ENCODE results near the gene PINK1. TPM values are rescaled to one million over a fixed set of nuclear protein-coding genes. Genes with fewer than 3 reads are reported as not detected.
A peak's percentile ranks its signal among the peaks of the same experiment; 100 is the strongest.

PINK1 gene
- total RNA-seq, 1 donor from 2014 or later, result 16.5 TPM

GRCh38 chr1:20648946-20649345 is 15.7 kb downstream of the PINK1 start:
- no peak for TF ChIP-seq CTCF (conservative IDR thresholded peaks at IDR 0.05)
- Mint-ChIP-seq H3K36me3 (ENCODE audit: low read depth) (peaks cover 3% of the 10 kb centered on the region), H3K27me3 (ENCODE audit: low read depth) (no peaks in the 10 kb centered on the region), H3K27ac (ENCODE audit: unreplicated experiment) (no peak overlapping the region), H3K4me1 (no peaks in the 10 kb centered on the region), H3K4me3 (no peak overlapping the region), H3K9me3 (no peaks in the 10 kb centered on the region)
- DNase-seq (ENCODE audit: low read depth, low spot score), result no peak

GRCh38 chr1:20652300-20652699 is 19.0 kb downstream of the PINK1 start:
- DNase-seq (ENCODE audit: low read depth, low spot score), result no peak
- no peak for TF ChIP-seq CTCF (conservative IDR thresholded peaks at IDR 0.05)
- peak overlapping the region; percentile 43 for H3K27ac Mint-ChIP-seq (ENCODE audit: unreplicated experiment)

GRCh38 chr1:20654104-20654690 is 20.9 kb downstream of the PINK1 start:
- H3K27me3 Mint-ChIP-seq (ENCODE audit: low read depth), result no peaks in the 10 kb centered on the region
- no peak for TF ChIP-seq CTCF (conservative IDR thresholded peaks at IDR 0.05)
- no peaks in the 10 kb centered on the region for H3K9me3 Mint-ChIP-seq
- H3K27ac Mint-ChIP-seq (ENCODE audit: unreplicated experiment), result no peak overlapping the region
- peaks cover 1% of the 10 kb centered on the region for H3K4me1 Mint-ChIP-seq
- DNase-seq (ENCODE audit: low read depth, low spot score), result no peak
- H3K36me3 Mint-ChIP-seq (ENCODE audit: low read depth), result peaks cover 6% of the 10 kb centered on the region
- no peak overlapping the region for H3K4me3 Mint-ChIP-seq

More at GRCh38 chr1:20652300-20652699, 19.0 kb downstream of the PINK1 start:
- Mint-ChIP-seq H3K4me3 (no peak overlapping the region), H3K36me3 (ENCODE audit: low read depth) (peaks cover 3% of the 10 kb centered on the region), H3K27me3 (ENCODE audit: low read depth) (no peaks in the 10 kb centered on the region), H3K4me1 (no peaks in the 10 kb centered on the region), H3K9me3 (no peaks in the 10 kb centered on the region)

- no peaks in the 10 kb centered on the region for H3K9me3 Mint-ChIP-seq
- peaks cover 7% of the 10 kb centered on the region for H3K36me3 Mint-ChIP-seq (ENCODE audit: low read depth)
- no peaks in the 10 kb centered on the region for H3K27me3 Mint-ChIP-seq (ENCODE audit: low read depth)
- peak overlapping the region; percentile 23 for H3K4me3 Mint-ChIP-seq
- no peak for TF ChIP-seq CTCF (conservative IDR thresholded peaks at IDR 0.05)
- H3K27ac Mint-ChIP-seq (ENCODE audit: unreplicated experiment), result no peak overlapping the region
- peaks cover 28% of the 10 kb centered on the region for H3K4me1 Mint-ChIP-seq
- DNase-seq (ENCODE audit: low read depth, low spot score), result no peak
Measured at GRCh38 chr1:20657024-20657423, 23.8 kb downstream of the PINK1 start.

- TF ChIP-seq CTCF (conservative IDR thresholded peaks at IDR 0.05), result no peak
- peaks cover 37% of the 10 kb centered on the region for H3K4me1 Mint-ChIP-seq
- peak overlapping the region; percentile 82 for H3K4me3 Mint-ChIP-seq
- no peak overlapping the region for H3K27ac Mint-ChIP-seq (ENCODE audit: unreplicated experiment)
- no peaks in the 10 kb centered on the region for H3K9me3 Mint-ChIP-seq
- no peaks in the 10 kb centered on the region for H3K27me3 Mint-ChIP-seq (ENCODE audit: low read depth)
- H3K36me3 Mint-ChIP-seq (ENCODE audit: low read depth), result peaks cover 7% of the 10 kb centered on the region
- DNase-seq (ENCODE audit: low read depth, low spot score), result no peak
Measured at GRCh38 chr1:20658166-20658915, 25.1 kb downstream of the PINK1 start.
